ENCODE results near the gene ISCA1.

Gene ISCA1

DNA sequence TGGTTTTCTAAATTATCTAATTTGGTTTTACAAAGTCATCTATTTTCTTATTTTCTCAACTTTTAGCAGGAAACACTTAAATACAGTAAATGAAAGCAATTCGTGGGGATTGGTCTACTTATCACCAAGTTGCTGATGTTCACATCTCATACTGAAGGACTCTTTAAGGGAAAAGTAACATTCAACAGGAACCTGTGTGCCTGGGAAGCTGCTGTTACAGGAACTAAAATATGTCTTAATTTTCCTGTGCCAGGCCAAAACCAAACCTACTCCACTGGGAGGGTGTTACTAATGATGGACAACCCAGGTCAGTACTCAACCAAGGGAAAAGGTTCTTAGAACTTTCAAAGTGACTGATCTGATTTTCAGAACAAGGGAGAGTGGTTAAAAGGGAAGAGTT lies 5.3 kb downstream of the ISCA1 start:
- H3K4me3 ChIP-seq (ENCODE audit: low read depth, low read length), result no peak overlapping the region
- TF ChIP-seq CTCF (IDR thresholded peaks at IDR 0.05; ENCODE audit: borderline replicate concordance, insufficient read depth, low read depth, low read length), result no peak

GRCh38 chr9:86275962-86276361 lies 6.4 kb downstream of the ISCA1 start:
- no peak overlapping the region for H3K4me3 ChIP-seq (ENCODE audit: low read depth, low read length)
- TF ChIP-seq CTCF (IDR thresholded peaks at IDR 0.05; ENCODE audit: borderline replicate concordance, insufficient read depth, low read depth, low read length), result no peak

GRCh38 chr9:86274821-86275643 lies 7.3 kb downstream of the ISCA1 start:
- TF ChIP-seq CTCF (IDR thresholded peaks at IDR 0.05; ENCODE audit: borderline replicate concordance, insufficient read depth, low read depth, low read length), result no peak

DNA sequence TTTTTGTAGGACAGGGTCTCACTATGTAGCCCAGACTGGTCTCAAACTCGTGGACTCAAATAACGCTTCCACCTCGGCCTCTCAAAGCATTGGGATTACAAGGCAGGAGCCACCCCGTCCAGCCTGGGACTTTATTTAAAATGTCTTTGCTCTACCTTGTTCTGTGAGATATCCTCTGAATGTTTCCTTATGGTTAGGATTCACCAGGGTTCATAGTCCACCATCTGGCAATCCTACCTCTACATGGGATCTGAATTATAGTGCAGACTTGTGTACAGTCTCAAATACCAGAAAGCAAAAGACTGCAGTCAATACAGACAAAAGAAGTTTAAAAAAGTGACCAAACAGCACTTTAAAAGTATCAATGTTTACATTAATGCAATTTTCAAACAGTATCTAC lies 10.1 kb downstream of the ISCA1 start:
- no peak for TF ChIP-seq CTCF (IDR thresholded peaks at IDR 0.05; ENCODE audit: borderline replicate concordance, insufficient read depth, low read depth, low read length)

More at GRCh38 chr9:86274821-86275643, 7.3 kb downstream of the ISCA1 start:
- H3K4me3 ChIP-seq (ENCODE audit: low read depth, low read length), result no peak overlapping the region

DNA sequence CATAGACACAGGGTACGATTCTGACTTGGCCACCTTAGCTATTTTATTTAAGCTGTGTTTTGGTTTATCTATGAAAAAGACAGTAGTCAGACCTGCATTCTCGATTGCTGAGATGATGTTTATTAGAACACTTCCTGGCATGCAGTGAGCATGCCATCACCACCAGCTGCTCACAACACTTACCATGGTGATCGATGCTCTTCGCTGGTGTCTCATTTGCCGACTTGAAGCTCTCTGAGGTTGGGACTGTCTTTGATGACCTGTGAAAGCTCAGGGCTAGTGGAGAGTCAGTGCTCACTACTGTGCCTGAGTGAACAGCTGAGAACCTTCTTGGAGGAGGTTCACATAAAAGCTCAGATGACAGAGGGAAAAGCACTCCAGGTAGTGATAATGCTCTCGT lies 18.5 kb downstream of the ISCA1 start:
- no peak for TF ChIP-seq CTCF (IDR thresholded peaks at IDR 0.05; ENCODE audit: borderline replicate concordance, insufficient read depth, low read depth, low read length)
- H3K4me3 ChIP-seq (ENCODE audit: low read depth, low read length), result no peak overlapping the region

More for the DNA sequence above, 10.1 kb downstream of the ISCA1 start:
- no peak overlapping the region for H3K4me3 ChIP-seq (ENCODE audit: low read depth, low read length)

GRCh38 chr9:86262492-86262891 lies 19.8 kb downstream of the ISCA1 start:
- no peak for TF ChIP-seq CTCF (IDR thresholded peaks at IDR 0.05; ENCODE audit: borderline replicate concordance, insufficient read depth, low read depth, low read length)

DNA sequence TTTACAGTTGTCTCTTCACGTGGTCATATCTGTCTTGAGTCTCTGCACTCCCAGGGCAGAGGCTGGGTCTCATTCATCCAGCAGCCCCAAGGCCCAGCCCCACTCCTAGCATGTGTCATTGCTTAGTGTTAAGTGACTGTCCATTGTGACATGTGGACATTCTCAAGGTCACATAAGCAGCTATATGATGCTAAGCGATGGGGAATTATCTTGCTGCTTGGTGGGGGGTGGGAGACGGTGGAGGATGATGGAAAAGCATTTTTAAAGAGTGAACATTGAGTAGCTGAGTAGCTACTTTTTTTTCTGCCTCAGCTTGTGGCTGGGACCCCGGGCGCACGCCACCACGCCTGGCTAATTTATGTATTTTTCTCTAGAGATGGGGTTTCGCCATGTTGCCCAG lies 22.8 kb downstream of the ISCA1 start, which contains the start of gene C9orf153:
C9orf153 (minus strand) TSS at position 101 of the 400 bp plus-strand sequence. CDS start 30,054 bp downstream, outside the sequence.
- no peak within 1 kb of the TSS for H3K4me3 ChIP-seq (ENCODE audit: low read depth, low read length)
- no peak for TF ChIP-seq CTCF (IDR thresholded peaks at IDR 0.05; ENCODE audit: borderline replicate concordance, insufficient read depth, low read depth, low read length)

More at GRCh38 chr9:86262492-86262891, 19.8 kb downstream of the ISCA1 start:
- no peak overlapping the region for H3K4me3 ChIP-seq (ENCODE audit: low read depth, low read length)

All from GM12875 (cell line).